NCI-H2171 (cell line): Measurements from ENCODE around the gene LRP8.

ENCODE experiments used
- DNase-seq: peaks from one replicate; lab custom pipeline; 2025; lab: John Stamatoyannopoulos, UW

The LRP8 gene

GRCh38 chr1:53339736-53340635 lies 12.1 kb upstream of the LRP8 start:
- no peak for DNase-seq

GRCh38 chr1:53338423-53338822 lies 10.6 kb upstream of the LRP8 start:
- no peak for DNase-seq

- no peak for DNase-seq
Observed at GRCh38 chr1:53337499-53337898, 9.6 kb upstream of the LRP8 start.

GRCh38 chr1:53336146-53336545 lies 8.3 kb upstream of the LRP8 start:
- DNase-seq = no peak

GRCh38 chr1:53335661-53336060 lies 7.8 kb upstream of the LRP8 start:
- no peak for DNase-seq

GRCh38 chr1:53334781-53335180 lies 6.9 kb upstream of the LRP8 start:
- DNase-seq = no peak

GRCh38 chr1:53334312-53334711 lies 6.4 kb upstream of the LRP8 start:
- no peak for DNase-seq

- DNase-seq = no peak
Observed at GRCh38 chr1:53332833-53333232, 5.0 kb upstream of the LRP8 start.

- DNase-seq = no peak
Observed at GRCh38 chr1:53332186-53332564, 4.3 kb upstream of the LRP8 start.

GRCh38 chr1:53331446-53332185 lies 3.7 kb upstream of the LRP8 start:
- DNase-seq = no peak

GRCh38 chr1:53330819-53331218 lies 2.9 kb upstream of the LRP8 start:
- DNase-seq = no peak

- no peak for DNase-seq
Observed at GRCh38 chr1:53328541-53329499, 950 bp upstream of the LRP8 start.

GRCh38 chr1:53327182-53327913 lies 522 bp downstream of the LRP8 start:
- DNase-seq = peak; percentile 41

GRCh38 chr1:53326598-53327181 lies 1.2 kb downstream of the LRP8 start:
- peak; percentile 72 for DNase-seq

- DNase-seq = peak; percentile 94
Observed at GRCh38 chr1:53326088-53326597, 1.7 kb downstream of the LRP8 start.

GRCh38 chr1:53325326-53326087 lies 2.4 kb downstream of the LRP8 start:
- no peak for DNase-seq

GRCh38 chr1:53324728-53325297 lies 3.1 kb downstream of the LRP8 start:
- DNase-seq = no peak

GRCh38 chr1:53324321-53324720 lies 3.5 kb downstream of the LRP8 start:
- DNase-seq = no peak

- no peak for DNase-seq
Observed at GRCh38 chr1:53323316-53323715, 4.6 kb downstream of the LRP8 start.
